A673 (cell line): ENCODE data around the gene CXorf38. TPM values are rescaled to one million over a fixed set of nuclear protein-coding genes. Genes with fewer than 3 reads are reported as not detected.
"Not testable (repeated sequence)": the region's sequence is repeated elsewhere in the genome, so short reads cannot be mapped to it uniquely, and the experiment has no call there.

ENCODE experiments used
- BruUV-seq: library from RNA; stranded (reverse); fragments of 400-500 nt; replicated peaks from 2 replicates; lab custom pipeline; 2021; lab: Mats Ljungman, UMichigan
- CTCF ChIA-PET: fragments of 300-600 bp; sonication (Branson Sonifier 250); formaldehyde crosslinking; loops from one replicate; lab custom pipeline; 2022; ENCODE audit warnings: antibody characterized with exemption; lab: Charles Lee
- POLR2A ChIA-PET: fragments of 300-600 bp; sonication (Branson Sonifier 250); formaldehyde crosslinking; loops from one replicate; lab custom pipeline; 2022; ENCODE audit warnings: antibody characterized with exemption; ENCODE audit not compliant: low non-redundant PET; lab: Charles Lee
- DNase-seq: peaks from one replicate; pipeline ENCODE4 v3.0.0-alpha.2; 2015; ENCODE audit warnings: low spot score
- H3K27ac ChIP-seq: fragments of 200-600 bp; sonication (generic); 2 replicates; pipeline ENCODE4 v1.5.1; 2016; ENCODE audit warnings: mixed run types, low read depth, mild to moderate bottlenecking, mixed read lengths, antibody characterized with exemption, low read length; ENCODE audit not compliant: poor library complexity, severe bottlenecking
- H3K27me3 ChIP-seq: fragments of 200-600 bp; sonication (generic); replicated peaks from 2 replicates; pipeline ENCODE4 v1.6.1; 2017; ENCODE audit warnings: mixed run types, low read depth, mild to moderate bottlenecking, mixed read lengths, antibody characterized with exemption, low read length; ENCODE audit not compliant: insufficient read depth, poor library complexity
- H3K36me3 ChIP-seq: fragments of 200-600 bp; sonication (generic); 2 replicates; pipeline ENCODE4 v1.6.1; 2016; ENCODE audit warnings: mixed run types, mild to moderate bottlenecking, mixed read lengths, antibody characterized with exemption, low read length; ENCODE audit not compliant: insufficient read depth, poor library complexity, severe bottlenecking
- H3K4me1 ChIP-seq: fragments of 200-600 bp; sonication (generic); 2 replicates; pipeline ENCODE4 v1.6.1; 2017; ENCODE audit warnings: mixed run types, mild to moderate bottlenecking, mixed read lengths, antibody characterized with exemption, low read length; ENCODE audit not compliant: insufficient read depth, poor library complexity, severe bottlenecking
- H3K4me3 ChIP-seq: fragments of 200-600 bp; sonication (generic); 2 replicates; pipeline ENCODE4 v1.5.1; 2016; ENCODE audit warnings: low read depth, mixed run types, mild to moderate bottlenecking, mixed read lengths, low read length; ENCODE audit not compliant: poor library complexity, severe bottlenecking
- H3K9me3 ChIP-seq: fragments of 200-600 bp; sonication (generic); 2 replicates; pipeline ENCODE4 v1.6.1; 2016; ENCODE audit warnings: mixed run types, low read depth, mild to moderate bottlenecking, mixed read lengths, antibody characterized with exemption, low read length; ENCODE audit not compliant: poor library complexity, severe bottlenecking
- EZH2 ChIP-seq: fragments of 200-600 bp; sonication (generic); IDR thresholded peaks from 2 replicates; pipeline ENCODE4 v1.6.1; 2017; ENCODE audit warnings: borderline replicate concordance, low read depth, mild to moderate bottlenecking, mixed read lengths, antibody characterized with exemption, low read length; ENCODE audit not compliant: poor library complexity, severe bottlenecking
- intact Hi-C: fragments of 100-400 bp; cut with micrococcal nuclease; formaldehyde crosslinking; loops from one replicate; pipeline ENCODE4 v1.10.0; 2022; ENCODE audit not compliant: unreplicated experiment
- total RNA-seq: library from RNA; stranded (reverse); gene quantifications from 2 replicates; pipeline ENCODE4 v1.2.3, GENCODE V29; 2021
- TF ChIP-seq, protein P1 (sequence below): fragments of 300-800, 200-600 bp; sonication (generic); conservative IDR thresholded peaks from 2 replicates; pipeline ENCODE4 v1.5.1; 2017; ENCODE audit warnings: low read depth, mild to moderate bottlenecking, antibody characterized with exemption, low read length, moderate library complexity, mixed read lengths

Gene CXorf38
- total RNA-seq, 1 experiment from 2014 or later = 8.1 TPM

DNA sequence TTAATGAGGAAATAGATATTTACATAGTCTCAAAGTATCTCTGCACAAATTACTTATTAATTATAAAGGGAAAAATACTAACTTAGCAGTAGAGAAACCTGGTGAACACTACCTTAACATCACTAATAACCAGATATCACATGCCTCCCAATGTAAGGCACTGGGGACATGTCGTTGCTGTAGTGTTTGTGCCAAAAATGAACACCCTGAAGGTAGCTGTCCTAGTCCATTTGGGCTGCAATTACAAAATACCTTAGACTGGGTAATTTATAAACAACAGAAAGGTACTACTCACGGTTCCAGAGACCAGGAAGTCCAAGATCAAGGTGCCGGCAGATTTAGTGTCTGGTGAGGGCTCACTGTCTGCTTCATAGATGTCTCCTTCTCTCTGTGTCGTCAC, 34.9 kb downstream of the CXorf38 start:
- ChIA-PET POLR2A (no interaction called here), CTCF (interaction anchor here (0.6 kb wide), 1 partner anchor 69 kb away, joined by 4 read pairs; no protein-coding TSS in a partner anchor)
- Histone ChIP-seq H3K36me3 (no peaks in the 10 kb centered on the region), H3K4me1 (no peaks in the 10 kb centered on the region), H3K9me3 (no peaks in the 10 kb centered on the region), H3K4me3 (no peak overlapping the region), H3K27me3 (no peaks in the 10 kb centered on the region), H3K27ac (no peak overlapping the region)
- intact Hi-C loops = no loop called here
- BruUV-seq = no TSS peak
- DNase-seq = no peak
- TF ChIP-seq, protein P1, sequence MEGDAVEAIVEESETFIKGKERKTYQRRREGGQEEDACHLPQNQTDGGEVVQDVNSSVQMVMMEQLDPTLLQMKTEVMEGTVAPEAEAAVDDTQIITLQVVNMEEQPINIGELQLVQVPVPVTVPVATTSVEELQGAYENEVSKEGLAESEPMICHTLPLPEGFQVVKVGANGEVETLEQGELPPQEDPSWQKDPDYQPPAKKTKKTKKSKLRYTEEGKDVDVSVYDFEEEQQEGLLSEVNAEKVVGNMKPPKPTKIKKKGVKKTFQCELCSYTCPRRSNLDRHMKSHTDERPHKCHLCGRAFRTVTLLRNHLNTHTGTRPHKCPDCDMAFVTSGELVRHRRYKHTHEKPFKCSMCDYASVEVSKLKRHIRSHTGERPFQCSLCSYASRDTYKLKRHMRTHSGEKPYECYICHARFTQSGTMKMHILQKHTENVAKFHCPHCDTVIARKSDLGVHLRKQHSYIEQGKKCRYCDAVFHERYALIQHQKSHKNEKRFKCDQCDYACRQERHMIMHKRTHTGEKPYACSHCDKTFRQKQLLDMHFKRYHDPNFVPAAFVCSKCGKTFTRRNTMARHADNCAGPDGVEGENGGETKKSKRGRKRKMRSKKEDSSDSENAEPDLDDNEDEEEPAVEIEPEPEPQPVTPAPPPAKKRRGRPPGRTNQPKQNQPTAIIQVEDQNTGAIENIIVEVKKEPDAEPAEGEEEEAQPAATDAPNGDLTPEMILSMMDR = no peak
- TF ChIP-seq EZH2 = no peak

DNA sequence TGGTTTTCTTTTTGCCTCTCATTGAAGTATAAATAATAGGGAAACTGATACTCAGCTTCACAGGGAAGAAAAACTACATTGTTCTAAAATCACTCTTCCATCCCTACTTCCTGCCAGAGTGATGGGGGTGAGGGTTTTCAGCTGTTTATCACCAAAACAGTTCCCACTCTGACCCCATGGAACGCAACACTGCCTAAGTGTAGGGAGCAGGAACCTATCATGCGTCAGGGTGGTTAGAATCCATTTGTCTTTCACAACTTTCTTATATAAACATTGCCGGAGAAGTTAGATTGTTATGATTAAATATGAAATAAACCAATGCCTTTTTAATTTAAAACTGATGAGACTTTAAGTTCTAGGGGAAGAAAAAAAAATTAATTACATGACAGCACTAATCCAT, 40.0 kb downstream of the CXorf38 start:
- no peaks in the 10 kb centered on the region for H3K27me3 ChIP-seq
- H3K9me3 ChIP-seq = no peaks in the 10 kb centered on the region
- intact Hi-C loops = no loop called here
- CTCF ChIA-PET = no interaction called here
- TF ChIP-seq, protein P1 = no peak
- TF ChIP-seq EZH2 = no peak
- H3K27ac ChIP-seq = no peak overlapping the region
- DNase-seq = no peak
- POLR2A ChIA-PET = no interaction called here
- H3K36me3 ChIP-seq = no peaks in the 10 kb centered on the region
- BruUV-seq = no TSS peak
- H3K4me3 ChIP-seq = no peak overlapping the region
- no peaks in the 10 kb centered on the region for H3K4me1 ChIP-seq

DNA sequence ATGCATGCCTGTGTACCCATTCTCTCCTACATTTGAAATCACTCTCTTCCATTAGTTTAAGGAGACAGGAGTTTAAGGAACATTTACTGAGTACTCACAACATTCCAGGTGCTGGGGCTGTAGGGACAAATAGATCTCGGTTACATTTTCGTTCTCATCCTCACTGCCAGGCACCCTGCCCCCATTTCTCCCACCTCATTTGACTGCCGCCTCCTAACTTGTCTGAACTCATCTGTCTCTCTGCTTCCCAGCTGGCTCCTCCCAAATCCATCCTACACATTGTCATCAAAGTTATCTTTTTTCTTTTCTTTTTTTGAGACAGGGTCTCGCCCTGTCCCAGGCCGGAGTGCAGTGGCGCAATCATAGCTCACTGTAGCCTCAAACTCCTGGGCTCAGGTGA, 43.9 kb downstream of the CXorf38 start:
- no peak for TF ChIP-seq EZH2
- TF ChIP-seq, protein P1 = no peak
- Histone ChIP-seq H3K4me1 (no peaks in the 10 kb centered on the region), H3K27me3 (no peaks in the 10 kb centered on the region), H3K9me3 (no peaks in the 10 kb centered on the region), H3K27ac (no peak overlapping the region), H3K36me3 (peaks cover 7% of the 10 kb centered on the region), H3K4me3 (no peak overlapping the region)
- ChIA-PET POLR2A (no interaction called here), CTCF (no interaction called here)
- intact Hi-C loops = no loop called here
- DNase-seq = no peak
- no TSS peak for BruUV-seq

DNA sequence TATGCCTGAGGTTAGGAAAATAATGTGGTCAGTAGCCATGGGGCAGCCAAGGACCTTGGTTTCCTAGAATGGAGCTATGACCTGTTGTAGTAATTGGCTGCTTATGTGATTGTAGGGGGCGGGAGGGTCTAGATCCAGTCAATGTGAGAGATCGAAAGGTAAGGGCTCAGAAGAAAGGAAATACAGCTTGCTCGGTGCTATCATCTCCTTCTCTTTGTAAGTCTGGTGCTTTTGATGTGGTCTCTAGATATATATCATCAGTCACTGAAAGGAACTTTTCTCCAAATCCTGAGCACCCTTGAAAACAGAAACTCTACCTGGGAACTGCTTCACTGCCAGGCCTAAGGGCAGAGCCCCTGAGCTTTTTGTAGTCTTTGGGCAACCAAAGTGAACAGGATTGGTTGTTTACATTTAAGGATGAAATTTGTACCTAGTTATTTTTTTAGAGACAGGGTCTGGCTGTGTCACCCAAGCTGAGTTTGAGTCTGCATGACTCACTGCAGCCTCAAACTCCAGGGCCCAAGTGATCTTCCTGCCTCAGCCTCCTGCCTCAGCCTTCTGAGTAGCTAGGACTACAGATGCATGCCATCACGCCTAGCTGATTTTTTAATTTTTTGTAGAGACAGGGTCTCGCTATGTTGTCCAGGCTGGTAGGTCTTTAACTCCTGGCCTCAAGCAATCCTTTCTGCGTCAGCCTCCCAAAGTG, 57.6 kb downstream of the CXorf38 start:
- H3K4me1 ChIP-seq, H3K4me3 ChIP-seq, H3K36me3 ChIP-seq, CTCF ChIA-PET, H3K27me3 ChIP-seq, POLR2A ChIA-PET, H3K27ac ChIP-seq, DNase-seq, intact Hi-C loops, BruUV-seq, H3K9me3 ChIP-seq: not testable (repeated sequence)

DNA sequence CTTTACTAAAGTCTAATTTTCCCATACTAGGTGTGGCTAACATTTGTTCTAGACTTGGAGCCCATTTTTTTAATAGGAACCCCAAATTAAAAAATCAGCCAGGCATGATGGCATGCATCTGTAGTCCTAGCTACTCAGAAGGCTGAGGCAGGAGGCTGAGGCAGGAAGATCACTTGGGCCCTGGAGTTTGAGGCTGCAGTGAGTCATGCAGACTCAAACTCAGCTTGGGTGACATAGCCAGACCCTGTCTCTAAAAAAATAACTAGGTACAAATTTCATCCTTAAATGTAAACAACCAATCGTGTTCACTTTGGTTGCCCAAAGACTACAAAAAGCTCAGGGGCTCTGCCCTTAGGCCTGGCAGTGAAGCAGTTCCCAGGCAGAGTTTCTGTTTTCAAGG, 59.7 kb downstream of the CXorf38 start:
- CTCF ChIA-PET, BruUV-seq, H3K27ac ChIP-seq, H3K36me3 ChIP-seq, POLR2A ChIA-PET, H3K4me1 ChIP-seq, DNase-seq, H3K9me3 ChIP-seq, H3K4me3 ChIP-seq, H3K27me3 ChIP-seq, intact Hi-C loops: not testable (repeated sequence)
